Adipocyte (in vitro differentiated cells): ENCODE measurements around the gene TCHP.

Source experiments
- DNase-seq: peaks from one replicate; pipeline ENCODE4 v3.0.0-alpha.2; 2015; ENCODE audit warnings: low read depth
- H3K27me3 ChIP-seq: replicated peaks from 2 replicates; pipeline ENCODE4 v1.7.0; 2013; ENCODE audit warnings: mild to moderate bottlenecking, low read length, moderate library complexity; ENCODE audit not compliant: control insufficient read depth, insufficient read depth
- H3K36me3 ChIP-seq: 2 replicates; pipeline ENCODE4 v1.7.0; 2013; ENCODE audit warnings: low read length, mild to moderate bottlenecking, moderate library complexity; ENCODE audit not compliant: control insufficient read depth, insufficient read depth, severe bottlenecking
- H3K4me1 ChIP-seq: 2 replicates; pipeline ENCODE4 v1.7.0; 2013; ENCODE audit warnings: mild to moderate bottlenecking, low read length, moderate library complexity; ENCODE audit not compliant: control insufficient read depth, insufficient read depth
- H3K4me3 ChIP-seq: 2 replicates; pipeline ENCODE4 v1.7.0; 2013; ENCODE audit warnings: mild to moderate bottlenecking, low read length, moderate library complexity
- H3K9ac ChIP-seq: 2 replicates; pipeline ENCODE4 v1.7.0; 2013; ENCODE audit warnings: mild to moderate bottlenecking, low read length, moderate library complexity
- H3K9me3 ChIP-seq: 2 replicates; pipeline ENCODE4 v1.7.0; 2013; ENCODE audit warnings: mild to moderate bottlenecking, low read length, moderate library complexity; ENCODE audit not compliant: control insufficient read depth

TCHP gene

GRCh38 chr12:109914461-109914860 is 14.4 kb downstream of the TCHP start:
- Histone ChIP-seq H3K4me1 (no peaks in the 10 kb centered on the region), H3K9ac (no peak overlapping the region), H3K9me3 (no peaks in the 10 kb centered on the region), H3K4me3 (no peak overlapping the region), H3K27me3 (no peaks in the 10 kb centered on the region), H3K36me3 (peaks cover 68% of the 10 kb centered on the region)
- no peak for DNase-seq

GRCh38 chr12:109915171-109916040 is 15.3 kb downstream of the TCHP start:
- Histone ChIP-seq H3K27me3 (no peaks in the 10 kb centered on the region), H3K36me3 (peaks cover 64% of the 10 kb centered on the region), H3K4me1 (no peaks in the 10 kb centered on the region), H3K9me3 (no peaks in the 10 kb centered on the region), H3K4me3 (no peak overlapping the region), H3K9ac (no peak overlapping the region)
- no peak for DNase-seq

GRCh38 chr12:109916045-109916444 is 16.0 kb downstream of the TCHP start:
- H3K27me3 ChIP-seq, result no peaks in the 10 kb centered on the region
- H3K9me3 ChIP-seq, result no peaks in the 10 kb centered on the region
- DNase-seq, result no peak
- H3K9ac ChIP-seq, result no peak overlapping the region
- no peaks in the 10 kb centered on the region for H3K4me1 ChIP-seq
- peaks cover 64% of the 10 kb centered on the region for H3K36me3 ChIP-seq
- no peak overlapping the region for H3K4me3 ChIP-seq

GRCh38 chr12:109919456-109919855 is 19.4 kb downstream of the TCHP start:
- no peak for DNase-seq
- H3K9ac ChIP-seq, result no peak overlapping the region
- no peaks in the 10 kb centered on the region for H3K27me3 ChIP-seq
- no peaks in the 10 kb centered on the region for H3K9me3 ChIP-seq
- H3K4me1 ChIP-seq, result no peaks in the 10 kb centered on the region
- H3K4me3 ChIP-seq, result no peak overlapping the region
- H3K36me3 ChIP-seq, result peaks cover 48% of the 10 kb centered on the region

- Histone ChIP-seq H3K4me3 (no peak overlapping the region), H3K9ac (no peak overlapping the region), H3K27me3 (no peaks in the 10 kb centered on the region), H3K4me1 (no peaks in the 10 kb centered on the region), H3K9me3 (no peaks in the 10 kb centered on the region), H3K36me3 (peaks cover 43% of the 10 kb centered on the region)
- no peak for DNase-seq
Observed at GRCh38 chr12:109920261-109920780, 20.2 kb downstream of the TCHP start.

- H3K4me1 ChIP-seq, result no peaks in the 10 kb centered on the region
- no peaks in the 10 kb centered on the region for H3K27me3 ChIP-seq
- no peak for DNase-seq
- no peaks in the 10 kb centered on the region for H3K9me3 ChIP-seq
- H3K4me3 ChIP-seq, result no peak overlapping the region
- peaks cover 30% of the 10 kb centered on the region for H3K36me3 ChIP-seq
- H3K9ac ChIP-seq, result no peak overlapping the region
Observed at GRCh38 chr12:109921982-109922381, 21.9 kb downstream of the TCHP start.

GRCh38 chr12:109923038-109923437 is 23.0 kb downstream of the TCHP start:
- H3K27me3 ChIP-seq, result no peaks in the 10 kb centered on the region
- peaks cover 21% of the 10 kb centered on the region for H3K36me3 ChIP-seq
- no peaks in the 10 kb centered on the region for H3K9me3 ChIP-seq
- DNase-seq, result no peak
- no peaks in the 10 kb centered on the region for H3K4me1 ChIP-seq
- H3K9ac ChIP-seq, result no peak overlapping the region
- H3K4me3 ChIP-seq, result no peak overlapping the region

- no peak for DNase-seq
Observed at GRCh38 chr12:109923481-109924245, 23.6 kb downstream of the TCHP start.

GRCh38 chr12:109925185-109925840 is 25.2 kb downstream of the TCHP start:
- Histone ChIP-seq H3K4me1 (peaks cover 9% of the 10 kb centered on the region), H3K9me3 (no peaks in the 10 kb centered on the region), H3K36me3 (peaks cover 20% of the 10 kb centered on the region), H3K27me3 (no peaks in the 10 kb centered on the region), H3K9ac (no peak overlapping the region), H3K4me3 (no peak overlapping the region)
- DNase-seq, result no peak

More at GRCh38 chr12:109923481-109924245, 23.6 kb downstream of the TCHP start:
- no peaks in the 10 kb centered on the region for H3K27me3 ChIP-seq
- peaks cover 21% of the 10 kb centered on the region for H3K36me3 ChIP-seq
- no peak overlapping the region for H3K9ac ChIP-seq
- H3K4me1 ChIP-seq, result no peaks in the 10 kb centered on the region
- no peaks in the 10 kb centered on the region for H3K9me3 ChIP-seq
- H3K4me3 ChIP-seq, result no peak overlapping the region

GRCh38 chr12:109926016-109926415 is 25.9 kb downstream of the TCHP start:
- Histone ChIP-seq H3K4me3 (no peak overlapping the region), H3K4me1 (peaks cover 9% of the 10 kb centered on the region), H3K27me3 (no peaks in the 10 kb centered on the region), H3K36me3 (peaks cover 21% of the 10 kb centered on the region), H3K9ac (no peak overlapping the region), H3K9me3 (no peaks in the 10 kb centered on the region)
- DNase-seq, result no peak
